ENCODE measurements around the gene CWF19L1. TPM values are rescaled to one million over a fixed set of nuclear protein-coding genes. Genes with fewer than 3 reads are reported as not detected.

The CWF19L1 gene
- total and polyA plus RNA-seq, 12 donors: 9.5 to 20.0 (median 13.8) TPM

DNA sequence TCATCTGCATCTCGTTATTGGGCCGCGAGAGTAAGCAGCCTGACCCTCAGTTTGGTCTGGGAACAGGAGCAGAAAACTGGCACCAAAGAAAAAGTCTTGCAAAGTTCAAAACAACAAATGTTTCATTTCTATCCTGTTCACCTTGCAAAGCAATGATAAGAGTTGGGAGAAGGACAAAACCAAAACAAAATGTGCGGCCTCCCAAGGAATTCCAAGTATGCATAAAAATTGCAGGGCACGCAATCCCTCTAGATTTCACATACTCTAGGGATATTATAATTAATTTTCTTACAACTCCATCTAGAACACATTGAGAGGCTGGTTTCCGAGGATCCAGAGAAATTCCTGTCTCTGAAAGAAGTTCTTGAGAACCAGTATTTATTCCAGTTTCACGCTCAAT is 58.1 kb downstream of the CWF19L1 start:
- Histone ChIP-seq H3K27me3 (no peaks in the 10 kb centered on the region), H3K27ac (no peak overlapping the region), H3K4me3 (no peak overlapping the region), H3K36me3 (peaks cover 0 to 97% (median 36%) of the 10 kb centered on the region in 9 donors), H3K9me3 (no peaks in the 10 kb centered on the region), H3K4me1 (no peaks in the 10 kb centered on the region)
- 77 to 80% methylated on average over 7 of the region's 7 CpGs for WGBS, 2 donors
- DNase-seq (no peak), ATAC-seq (no peak)
- intact Hi-C loops (cut with DNase I): no loop called here
- TF ChIP-seq, protein P1, sequence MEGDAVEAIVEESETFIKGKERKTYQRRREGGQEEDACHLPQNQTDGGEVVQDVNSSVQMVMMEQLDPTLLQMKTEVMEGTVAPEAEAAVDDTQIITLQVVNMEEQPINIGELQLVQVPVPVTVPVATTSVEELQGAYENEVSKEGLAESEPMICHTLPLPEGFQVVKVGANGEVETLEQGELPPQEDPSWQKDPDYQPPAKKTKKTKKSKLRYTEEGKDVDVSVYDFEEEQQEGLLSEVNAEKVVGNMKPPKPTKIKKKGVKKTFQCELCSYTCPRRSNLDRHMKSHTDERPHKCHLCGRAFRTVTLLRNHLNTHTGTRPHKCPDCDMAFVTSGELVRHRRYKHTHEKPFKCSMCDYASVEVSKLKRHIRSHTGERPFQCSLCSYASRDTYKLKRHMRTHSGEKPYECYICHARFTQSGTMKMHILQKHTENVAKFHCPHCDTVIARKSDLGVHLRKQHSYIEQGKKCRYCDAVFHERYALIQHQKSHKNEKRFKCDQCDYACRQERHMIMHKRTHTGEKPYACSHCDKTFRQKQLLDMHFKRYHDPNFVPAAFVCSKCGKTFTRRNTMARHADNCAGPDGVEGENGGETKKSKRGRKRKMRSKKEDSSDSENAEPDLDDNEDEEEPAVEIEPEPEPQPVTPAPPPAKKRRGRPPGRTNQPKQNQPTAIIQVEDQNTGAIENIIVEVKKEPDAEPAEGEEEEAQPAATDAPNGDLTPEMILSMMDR (IDR thresholded peaks at IDR 0.05): no peak

DNA sequence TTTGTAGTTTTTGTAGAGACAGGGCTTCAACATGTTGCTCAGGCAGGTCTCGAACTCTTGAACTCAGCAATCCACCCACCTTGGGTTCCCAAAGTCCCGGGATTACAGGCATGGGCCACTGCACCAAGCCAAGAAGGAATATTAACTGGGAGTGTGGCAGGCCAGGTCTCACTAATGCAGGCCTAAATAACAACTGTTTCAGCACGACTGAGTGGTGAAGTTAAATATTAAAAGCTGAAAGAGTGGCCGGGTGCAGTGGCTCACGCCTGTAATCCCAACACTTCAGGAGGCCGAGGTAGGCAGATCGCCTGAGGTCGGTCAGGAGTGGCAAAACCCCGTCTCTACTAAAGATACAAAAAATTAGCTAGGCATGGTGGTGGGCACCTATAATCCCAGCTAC is 59.2 kb downstream of the CWF19L1 start:
- Histone ChIP-seq H3K4me1 (no peaks in the 10 kb centered on the region), H3K9me3 (no peaks in the 10 kb centered on the region), H3K27me3 (no peaks in the 10 kb centered on the region), H3K36me3 (peaks cover 0 to 97% (median 37%) of the 10 kb centered on the region in 9 donors), H3K27ac (no peak overlapping the region), H3K4me3 (no peak overlapping the region)
- TF ChIP-seq, protein P1 (IDR thresholded peaks at IDR 0.05): no peak
- WGBS, 2 donors: 97% methylated on average over 9 of the region's 9 CpGs
- no peak for ATAC-seq
- DNase-seq: no peak
- intact Hi-C loops (cut with DNase I): no loop called here

DNA sequence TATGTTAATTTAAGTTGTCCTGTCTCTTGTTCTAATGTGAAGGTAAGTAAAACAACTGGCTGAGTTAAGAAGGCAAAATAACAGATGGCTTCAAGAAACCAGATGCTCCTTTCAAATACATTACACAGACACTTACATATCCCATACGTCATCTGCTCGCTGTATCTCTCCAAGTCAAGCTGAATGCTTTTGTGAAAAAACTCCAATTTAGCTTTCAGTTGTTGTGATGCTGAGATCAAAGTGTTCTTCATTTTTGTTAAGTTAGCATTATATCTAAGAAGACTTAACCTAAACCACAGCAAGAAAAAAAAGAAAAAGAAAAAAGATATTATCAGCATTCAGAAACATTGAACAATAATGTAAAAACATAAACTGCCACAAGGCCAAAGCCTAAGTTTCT is 63.1 kb downstream of the CWF19L1 start:
- Histone ChIP-seq H3K36me3 (peaks cover 0 to 100% (median 51%) of the 10 kb centered on the region in 9 donors), H3K9me3 (no peaks in the 10 kb centered on the region), H3K27me3 (no peaks in the 10 kb centered on the region), H3K27ac (no peak overlapping the region), H3K4me1 (no peaks in the 10 kb centered on the region), H3K4me3 (no peak overlapping the region)
- TF ChIP-seq, protein P1 (IDR thresholded peaks at IDR 0.05): no peak
- no peak for DNase-seq
- WGBS, 2 donors: 98 to 99% methylated on average over 2 of the region's 2 CpGs
- intact Hi-C loops (cut with DNase I): no loop called here
- no peak for ATAC-seq

DNA sequence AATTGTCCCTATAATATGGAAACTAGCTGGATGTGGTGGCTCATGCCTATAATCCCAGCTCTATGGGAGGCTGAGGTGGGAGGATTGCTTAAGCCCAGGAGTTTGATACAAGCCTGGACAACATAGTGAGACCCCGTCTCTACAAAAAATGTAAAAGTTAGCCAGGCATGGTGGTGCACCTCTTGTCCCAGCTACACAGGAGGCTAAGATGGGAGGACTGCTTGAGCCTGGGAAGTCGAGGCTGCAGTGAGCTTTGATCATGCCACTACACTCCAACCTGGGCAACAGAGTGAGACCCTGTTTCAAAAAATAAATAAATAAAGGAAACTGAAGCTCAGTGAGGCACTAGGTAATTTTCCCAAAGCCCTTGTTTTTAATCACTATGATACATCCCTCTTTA is 65.9 kb downstream of the CWF19L1 start:
- Histone ChIP-seq H3K4me3 (no peak overlapping the region), H3K27ac (no peak overlapping the region), H3K9me3 (no peaks in the 10 kb centered on the region), H3K36me3 (peaks cover 0 to 100% (median 46%) of the 10 kb centered on the region in 9 donors), H3K4me1 (no peaks in the 10 kb centered on the region), H3K27me3 (no peaks in the 10 kb centered on the region)
- TF ChIP-seq, protein P1 (IDR thresholded peaks at IDR 0.05): no peak
- WGBS, 2 donors: 99 to 100% methylated on average over 2 of the region's 2 CpGs
- no peak for ATAC-seq
- intact Hi-C loops (cut with DNase I): no loop called here
- no peak for DNase-seq

Data from heart right ventricle (tissue), 16 donors.